ENCODE measurements around the gene ZBTB20. TPM values are rescaled to one million over a fixed set of nuclear protein-coding genes. Genes with fewer than 3 reads are reported as not detected.

The ZBTB20 gene
- total and polyA plus RNA-seq, 2 of the 4 experiments (the other 2 are of a cell fraction), result 0.75 to 14.7 TPM

- Histone ChIP-seq H2BK120ac (ENCODE audit: low read depth, low read length) (no peak overlapping the region; the same call in 1 of the 2 replicates), H2BK20ac (ENCODE audit: low read depth, low read length) (no peak overlapping the region), H3K36me3 (ENCODE audit: control insufficient read depth, insufficient read depth, low read length) (no peaks in the 10 kb centered on the region), H3K18ac (ENCODE audit: low read depth, low read length) (no peak overlapping the region), H2AK9ac (replicated peaks; ENCODE audit: low read depth, low read length, poor library complexity) (no peak overlapping the region), H3K4me1 (ENCODE audit: control insufficient read depth, insufficient read depth, low read length) (no peaks in the 10 kb centered on the region), H4K91ac (ENCODE audit: insufficient read depth, low read depth, low read length) (no peak overlapping the region), H2BK15ac (ENCODE audit: low read depth, low read length) (no peak overlapping the region), H4K20me1 (ENCODE audit: insufficient read depth, low read length) (no peaks in the 10 kb centered on the region), H3K79me1 (ENCODE audit: low read depth in 1 of 2, low read length in 2 of 2) (peaks cover 41 to 66% of the 10 kb centered on the region in 2 experiments), H3K4ac (ENCODE audit: low read depth, low read length) (no peak overlapping the region), H3K9ac (ENCODE audit: low read depth, low read length) (no peak overlapping the region), H2BK5ac (ENCODE audit: low read depth, low read length, poor library complexity, severe bottlenecking) (no peak overlapping the region), H3K27me3 (ENCODE audit: control insufficient read depth, insufficient read depth, low read length) (no peaks in the 10 kb centered on the region), H2AFZ (replicated peaks; ENCODE audit: low read length, poor library complexity) (no peak overlapping the region), H2AK5ac (ENCODE audit: low read depth, low read length) (no peak overlapping the region), H3K9me1 (ENCODE audit: insufficient read depth, low read length) (no peaks in the 10 kb centered on the region), H3K4me3 (ENCODE audit: insufficient read depth, low read depth, low read length) (no peak overlapping the region), H4K8ac (ENCODE audit: low read depth in 2 of 2, low read length in 2 of 2) (no peak overlapping the region), H3K23ac (ENCODE audit: low read depth, low read length) (no peak overlapping the region), H3K9me3 (ENCODE audit: control insufficient read depth, insufficient read depth, low read length) (no peaks in the 10 kb centered on the region), H3K27ac (ENCODE audit: insufficient read depth, low read length) (no peak overlapping the region), H3K14ac (replicated peaks; ENCODE audit: low read depth, low read length) (no peak overlapping the region), H4K5ac (ENCODE audit: low read depth, low read length) (no peak overlapping the region), H3K56ac (ENCODE audit: extremely low read depth, insufficient read depth, low read length) (no peak overlapping the region), H3K4me2 (ENCODE audit: low read depth, low read length) (no peak overlapping the region)
- ATAC-seq (ENCODE audit: low read depth) (no peak), DNase-seq (no peak)
- intact Hi-C loops (cut with micrococcal nuclease) (no loop called here), in situ Hi-C loops (cut with MboI; ENCODE audit: low sequenced_read_pairs) (no loop called here), dilution Hi-C loops (cut with HindIII; ENCODE audit: low sequenced_read_pairs, unreplicated experiment) (no loop called here)
- POLR2A ChIA-PET (ENCODE audit: unreplicated experiment), result no interaction called here
- TF ChIP-seq MAZ (IDR thresholded peaks at IDR 0.05; ENCODE audit: borderline replicate concordance, low read depth, low read length) (no peak), CTCF (conservative IDR thresholded peaks at IDR 0.05; ENCODE audit: low read depth, low read length) (no peak)
- TF ChIP-seq, protein P1, sequence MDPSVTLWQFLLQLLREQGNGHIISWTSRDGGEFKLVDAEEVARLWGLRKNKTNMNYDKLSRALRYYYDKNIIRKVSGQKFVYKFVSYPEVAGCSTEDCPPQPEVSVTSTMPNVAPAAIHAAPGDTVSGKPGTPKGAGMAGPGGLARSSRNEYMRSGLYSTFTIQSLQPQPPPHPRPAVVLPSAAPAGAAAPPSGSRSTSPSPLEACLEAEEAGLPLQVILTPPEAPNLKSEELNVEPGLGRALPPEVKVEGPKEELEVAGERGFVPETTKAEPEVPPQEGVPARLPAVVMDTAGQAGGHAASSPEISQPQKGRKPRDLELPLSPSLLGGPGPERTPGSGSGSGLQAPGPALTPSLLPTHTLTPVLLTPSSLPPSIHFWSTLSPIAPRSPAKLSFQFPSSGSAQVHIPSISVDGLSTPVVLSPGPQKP (IDR thresholded peaks at IDR 0.05; ENCODE audit: borderline replicate concordance, low read depth, low read length), result no peak
- TF ChIP-seq, protein P2, sequence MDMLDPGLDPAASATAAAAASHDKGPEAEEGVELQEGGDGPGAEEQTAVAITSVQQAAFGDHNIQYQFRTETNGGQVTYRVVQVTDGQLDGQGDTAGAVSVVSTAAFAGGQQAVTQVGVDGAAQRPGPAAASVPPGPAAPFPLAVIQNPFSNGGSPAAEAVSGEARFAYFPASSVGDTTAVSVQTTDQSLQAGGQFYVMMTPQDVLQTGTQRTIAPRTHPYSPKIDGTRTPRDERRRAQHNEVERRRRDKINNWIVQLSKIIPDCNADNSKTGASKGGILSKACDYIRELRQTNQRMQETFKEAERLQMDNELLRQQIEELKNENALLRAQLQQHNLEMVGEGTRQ (IDR thresholded peaks at IDR 0.05; ENCODE audit: low read depth, low read length), result no peak
- CTCF ChIA-PET, result no interaction called here
- WGBS, 2 experiments (ENCODE audit: extremely low coverage in 2 of 2, insufficient read length in 1 of 2), result 100% methylated on average over 2 of the region's 9 CpGs; no CpG with 5 or more reads in 1 of the 2 experiments
- BruUV-seq (replicated peaks), result no TSS peak
Measured at GRCh38 chr3:114615523-114616085, 531.5 kb downstream of the ZBTB20 start.

Measured in IMR-90 (cell line).